B cell (primary cell): ENCODE measurements around the gene MYOF. TPM values are rescaled to one million over a fixed set of nuclear protein-coding genes. Genes with fewer than 3 reads are reported as not detected.

ENCODE experiments used
- ATAC-seq: fragments of 200-7000 bp; cut with Tn5 transposase; one replicate; pipeline ENCODE4 v1.10.0; 2021; ENCODE audit warnings: low read depth, mild to moderate bottlenecking, moderate number of reproducible peaks, moderate library complexity
- CTCF ChIA-PET: fragments of 350-600 bp; sonication (Branson Sonifier 250); formaldehyde crosslinking; loops from one replicate; lab custom pipeline; 2021; ENCODE audit warnings: antibody characterized with exemption, inconsistent platforms; lab: Charles Lee
- POLR2A ChIA-PET: fragments of 350-600 bp; sonication (Branson Sonifier 250); formaldehyde crosslinking; loops from one replicate; lab custom pipeline; 2021; ENCODE audit warnings: antibody characterized with exemption; lab: Charles Lee
- DNase-seq: peaks from one replicate; pipeline ENCODE4 v3.0.0; 2013
- H2AFZ ChIP-seq: 2 replicates; pipeline ENCODE4 v1.6.1; 2012; ENCODE audit warnings: mild to moderate bottlenecking, low read depth, low read length; ENCODE audit not compliant: insufficient read depth, poor library complexity, severe bottlenecking
- H3K27ac ChIP-seq, 2 donors: 1 replicate in 1 of 2; 2 replicates in 1 of 2; pipeline ENCODE4 v1.5.1; 2012 to 2013; ENCODE audit warnings: low read length in 2 of 2, mild to moderate bottlenecking in 2 of 2, moderate library complexity in 1 of 2
- H3K27me3 ChIP-seq, 4 experiments: fragments of 200-600 bp in 1 of 4; sonication (generic) in 1 of 4; replicated peaks in 1 of 4; 1 replicate in 2 of 4; 2 replicates in 2 of 4; pipeline versions ENCODE4 v1.6.1 to v1.7.0; 2013 to 2016; ENCODE audit warnings: low read length in 3 of 4, mild to moderate bottlenecking in 2 of 4, mixed read lengths in 1 of 4, moderate library complexity in 1 of 4; ENCODE audit not compliant: insufficient read depth in 4 of 4, control insufficient read depth in 3 of 4; ENCODE audit errors: control extremely low read depth in 1 of 4
- H3K36me3 ChIP-seq, 2 experiments: replicated peaks in 1 of 2; 1 replicate in 1 of 2; 2 replicates in 1 of 2; pipeline versions ENCODE4 v1.6.1 to v1.7.1; 2013; ENCODE audit warnings: low read length in 1 of 2; ENCODE audit not compliant: insufficient read depth in 2 of 2, control insufficient read depth in 1 of 2; ENCODE audit errors: control extremely low read depth in 1 of 2, extremely low read depth in 1 of 2
- H3K4me1 ChIP-seq, 2 donors: fragments of 200-600 bp in 1 of 2; sonication (generic) in 1 of 2; 1 replicate in 1 of 2; 2 replicates in 1 of 2; pipeline versions ENCODE4 v1.5.1 to v1.6.1; 2013 to 2017; ENCODE audit warnings: low read length in 2 of 2; ENCODE audit not compliant: control insufficient read depth in 2 of 2, insufficient read depth in 2 of 2
- H3K4me2 ChIP-seq: replicated peaks from 2 replicates; pipeline ENCODE3; 2012; ENCODE audit warnings: mild to moderate bottlenecking, low read depth, low read length; ENCODE audit not compliant: poor library complexity, severe bottlenecking
- H3K4me3 ChIP-seq, 5 experiments: fragments of 200-600 bp in 1 of 5; sonication (generic) in 1 of 5; 1 replicate in 3 of 5; 2 replicates in 2 of 5; pipeline versions ENCODE4 v1.5.1 to v1.7.0; 2011 to 2016; ENCODE audit warnings: low read length in 4 of 5, mild to moderate bottlenecking in 4 of 5, low read depth in 2 of 5, control low read depth in 1 of 5, moderate library complexity in 1 of 5; ENCODE audit not compliant: insufficient read depth in 1 of 5; ENCODE audit errors: control extremely low read depth in 1 of 5, extremely low read depth in 1 of 5
- H3K79me2 ChIP-seq: fragments of 200-600 bp; sonication (generic); one replicate; pipeline ENCODE4 v1.6.0; 2016; ENCODE audit warnings: low read length; ENCODE audit not compliant: control insufficient read depth, insufficient read depth
- H3K9ac ChIP-seq: fragments of 200-600 bp; sonication (generic); 2 replicates; pipeline ENCODE4 v1.6.1; 2017; ENCODE audit warnings: mild to moderate bottlenecking, low read length, moderate library complexity
- H3K9me3 ChIP-seq, 3 donors: one replicate each; pipeline versions ENCODE4 v1.6.1 to v1.7.1; 2013; ENCODE audit warnings: low read length in 2 of 3; ENCODE audit not compliant: control insufficient read depth in 2 of 3, insufficient read depth in 1 of 3; ENCODE audit errors: control extremely low read depth in 1 of 3
- H4K20me1 ChIP-seq: 2 replicates; pipeline ENCODE4 v1.6.0; 2012; ENCODE audit warnings: mild to moderate bottlenecking, low read length; ENCODE audit not compliant: insufficient read depth, control insufficient read depth, poor library complexity, severe bottlenecking
- H3K27ac Mint-ChIP-seq: one replicate; pipeline ENCODE4 v1.8.0; 2021; ENCODE audit warnings: mixed read lengths
- H3K27me3 Mint-ChIP-seq: one replicate; pipeline ENCODE4 v1.8.0; 2021; ENCODE audit warnings: mixed read lengths
- H3K4me1 Mint-ChIP-seq: one replicate; pipeline ENCODE4 v1.8.0; 2021; ENCODE audit warnings: mixed read lengths
- H3K4me3 Mint-ChIP-seq: one replicate; pipeline ENCODE4 v1.8.0; 2021; ENCODE audit warnings: mixed read lengths
- H3K9me3 Mint-ChIP-seq: one replicate; pipeline ENCODE4 v1.8.0; 2022; ENCODE audit warnings: mixed read lengths; ENCODE audit not compliant: insufficient read depth
- EZH2 ChIP-seq: IDR thresholded peaks from 2 replicates; pipeline ENCODE4 v1.6.1; 2012; ENCODE audit warnings: borderline replicate concordance, low read depth, mild to moderate bottlenecking, moderate library complexity, low read length; ENCODE audit not compliant: insufficient read depth, poor library complexity, severe bottlenecking
- WGBS: methylation state at CpG from one replicate; pipeline ENCODE4 v1.1.5; 2013; ENCODE audit warnings: missing lambda C conversion rate; ENCODE audit not compliant: insufficient coverage; 5-methylcytosine and 5-hydroxymethylcytosine counted together
- intact Hi-C: fragments of 100-400 bp; cut with micrococcal nuclease; formaldehyde crosslinking; loops from one replicate; pipeline ENCODE4 v1.10.0; 2022
- polyA plus RNA-seq: library from polyadenylated mRNA; depleted of rRNA; stranded (reverse); fragments of >200 nt; gene quantifications from 2 replicates; pipeline ENCODE4 v1.2.3, GENCODE V29; 2012
- total RNA-seq, 2 donors: library from RNA; stranded (reverse); fragments of 120-200 nt in 1 of 2; gene quantifications; 1 replicate in 1 of 2; 2 replicates in 1 of 2; pipeline versions ENCODE4 v1.2.3 to v1.2.4, GENCODE V29; 2013 to 2022
- TF ChIP-seq, protein P1 (sequence below): fragments of 200-600 bp; IDR thresholded peaks from one replicate; pipeline ENCODE4 v1.8.0; 2022; ENCODE audit warnings: antibody characterized with exemption, mild to moderate bottlenecking

MYOF gene
- total and polyA plus RNA-seq, 2 donors (not counting 1 experiment from before 2014, with no cell fraction given) = 0.07 to 0.18 TPM

DNA sequence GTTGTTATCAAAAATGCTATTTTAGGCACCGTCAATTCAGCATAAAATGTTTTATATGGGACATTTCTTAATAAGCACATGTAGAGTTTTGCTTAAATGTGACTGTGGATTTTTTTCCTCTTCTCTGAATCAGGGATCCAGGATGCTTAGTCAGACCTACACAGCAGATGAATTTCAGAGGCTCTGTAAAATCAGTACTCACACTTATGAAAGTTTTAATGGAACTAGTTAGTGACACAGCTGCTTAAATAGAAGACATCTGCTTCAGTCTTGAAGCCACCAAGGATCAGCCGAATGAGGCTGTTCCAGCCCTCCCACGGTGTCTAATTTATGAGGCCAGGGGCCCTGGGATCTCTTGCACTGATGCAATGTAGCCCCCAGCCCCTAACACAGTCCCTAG, 136.0 kb downstream of the MYOF start:
- no peak for TF ChIP-seq EZH2
- TF ChIP-seq, protein P1, sequence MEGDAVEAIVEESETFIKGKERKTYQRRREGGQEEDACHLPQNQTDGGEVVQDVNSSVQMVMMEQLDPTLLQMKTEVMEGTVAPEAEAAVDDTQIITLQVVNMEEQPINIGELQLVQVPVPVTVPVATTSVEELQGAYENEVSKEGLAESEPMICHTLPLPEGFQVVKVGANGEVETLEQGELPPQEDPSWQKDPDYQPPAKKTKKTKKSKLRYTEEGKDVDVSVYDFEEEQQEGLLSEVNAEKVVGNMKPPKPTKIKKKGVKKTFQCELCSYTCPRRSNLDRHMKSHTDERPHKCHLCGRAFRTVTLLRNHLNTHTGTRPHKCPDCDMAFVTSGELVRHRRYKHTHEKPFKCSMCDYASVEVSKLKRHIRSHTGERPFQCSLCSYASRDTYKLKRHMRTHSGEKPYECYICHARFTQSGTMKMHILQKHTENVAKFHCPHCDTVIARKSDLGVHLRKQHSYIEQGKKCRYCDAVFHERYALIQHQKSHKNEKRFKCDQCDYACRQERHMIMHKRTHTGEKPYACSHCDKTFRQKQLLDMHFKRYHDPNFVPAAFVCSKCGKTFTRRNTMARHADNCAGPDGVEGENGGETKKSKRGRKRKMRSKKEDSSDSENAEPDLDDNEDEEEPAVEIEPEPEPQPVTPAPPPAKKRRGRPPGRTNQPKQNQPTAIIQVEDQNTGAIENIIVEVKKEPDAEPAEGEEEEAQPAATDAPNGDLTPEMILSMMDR = no peak
- Histone ChIP-seq H3K4me1 (no peaks in the 10 kb centered on the region), H3K4me3 (no peak overlapping the region), H3K79me2 (no peaks in the 10 kb centered on the region), H2AFZ (no peak overlapping the region), H4K20me1 (no peaks in the 10 kb centered on the region), H3K9me3 (no peaks in the 10 kb centered on the region), H3K4me2 (no peak overlapping the region), H3K36me3 (no peaks in the 10 kb centered on the region), H3K9ac (no peak overlapping the region), H3K27me3 (no peaks in the 10 kb centered on the region), H3K27ac (no peak overlapping the region)
- no peak overlapping the region for H3K27ac Mint-ChIP-seq
- no peaks in the 10 kb centered on the region for H3K4me1 Mint-ChIP-seq
- CTCF ChIA-PET = interaction anchor here (1.1 kb wide), 1 partner anchor 340 kb away, joined by 3 read pairs; no protein-coding TSS in a partner anchor
- WGBS = 33% methylated on average over 2 of the region's 3 CpGs
- DNase-seq (no peak), ATAC-seq (no peak)
- no peaks in the 10 kb centered on the region for H3K9me3 Mint-ChIP-seq
- H3K4me3 Mint-ChIP-seq = no peak overlapping the region
- POLR2A ChIA-PET = no interaction called here
- H3K27me3 Mint-ChIP-seq = peaks cover 17% of the 10 kb centered on the region
- intact Hi-C loops = no loop called here

DNA sequence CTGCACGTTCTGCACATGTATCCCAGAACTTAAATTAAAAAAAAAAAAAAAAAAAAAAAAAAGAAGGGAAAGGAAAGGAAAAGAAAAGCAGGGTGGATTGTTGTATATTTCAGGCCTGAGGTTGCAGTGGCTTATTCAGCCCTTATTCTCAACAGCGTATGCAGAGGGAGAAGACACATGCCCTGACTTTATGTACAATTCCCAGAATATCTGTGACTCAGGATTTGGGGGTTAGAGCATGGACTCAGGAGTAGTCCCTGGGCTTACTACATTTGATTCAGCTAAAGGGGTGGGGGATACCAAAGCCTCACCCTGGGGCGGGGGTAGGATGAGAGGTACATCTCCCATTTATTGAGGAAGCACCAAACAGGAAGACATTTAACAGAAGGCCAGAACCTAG, 137.4 kb downstream of the MYOF start:
- no peak overlapping the region for H3K4me3 ChIP-seq
- H2AFZ ChIP-seq = no peak overlapping the region
- CTCF ChIA-PET = interaction anchor here (1.0 kb wide), 1 partner anchor 149 kb away, joined by 3 read pairs; no protein-coding TSS in a partner anchor
- ATAC-seq (no peak), DNase-seq (no peak)
- intact Hi-C loops = no loop called here
- no peak overlapping the region for H3K9ac ChIP-seq
- TF ChIP-seq, protein P1 = no peak
- no peak for TF ChIP-seq EZH2
- POLR2A ChIA-PET = no interaction called here
- Mint-ChIP-seq H3K9me3 (no peaks in the 10 kb centered on the region), H3K27me3 (peaks cover 20% of the 10 kb centered on the region), H3K27ac (no peak overlapping the region), H3K4me3 (no peak overlapping the region), H3K4me1 (no peaks in the 10 kb centered on the region)
- no peaks in the 10 kb centered on the region for H3K79me2 ChIP-seq
- 100% methylated on average over 1 of the region's 3 CpGs for WGBS
- H3K27ac ChIP-seq = no peak overlapping the region
- no peaks in the 10 kb centered on the region for H3K36me3 ChIP-seq
- H3K4me2 ChIP-seq = no peak overlapping the region
- H3K4me1 ChIP-seq = no peaks in the 10 kb centered on the region
- peaks cover 0 to 2% (median 0%) of the 10 kb centered on the region in 4 experiments for H3K27me3 ChIP-seq
- no peaks in the 10 kb centered on the region for H4K20me1 ChIP-seq
- no peaks in the 10 kb centered on the region for H3K9me3 ChIP-seq
